NB4 (cell line): Measurements from ENCODE around the gene SRMS.

Source experiments
- DNase-seq: peaks from one replicate; pipeline ENCODE4 v3.0.0; 2010; ENCODE audit warnings: low read depth
- H3K4me3 ChIP-seq: one replicate; pipeline ENCODE4 v1.5.1; 2011; ENCODE audit warnings: mild to moderate bottlenecking, low read depth, low read length, moderate library complexity
- CTCF ChIP-seq: IDR thresholded peaks from one replicate; pipeline ENCODE4 v1.5.1; 2012; ENCODE audit warnings: low read depth, low read length
- MYC ChIP-seq: IDR thresholded peaks from 2 replicates; pipeline ENCODE4 v1.6.1; 2011; ENCODE audit warnings: low read depth, low read length
- POLR2A ChIP-seq: IDR thresholded peaks from 2 replicates; pipeline ENCODE4 v1.6.1; 2011; ENCODE audit warnings: mild to moderate bottlenecking; ENCODE audit not compliant: insufficient read length; ENCODE audit errors: extremely low read depth
- TF ChIP-seq, protein P1 (sequence below): IDR thresholded peaks from 2 replicates; pipeline ENCODE4 v1.6.1; 2011; ENCODE audit warnings: low read depth, low read length

Gene SRMS

DNA sequence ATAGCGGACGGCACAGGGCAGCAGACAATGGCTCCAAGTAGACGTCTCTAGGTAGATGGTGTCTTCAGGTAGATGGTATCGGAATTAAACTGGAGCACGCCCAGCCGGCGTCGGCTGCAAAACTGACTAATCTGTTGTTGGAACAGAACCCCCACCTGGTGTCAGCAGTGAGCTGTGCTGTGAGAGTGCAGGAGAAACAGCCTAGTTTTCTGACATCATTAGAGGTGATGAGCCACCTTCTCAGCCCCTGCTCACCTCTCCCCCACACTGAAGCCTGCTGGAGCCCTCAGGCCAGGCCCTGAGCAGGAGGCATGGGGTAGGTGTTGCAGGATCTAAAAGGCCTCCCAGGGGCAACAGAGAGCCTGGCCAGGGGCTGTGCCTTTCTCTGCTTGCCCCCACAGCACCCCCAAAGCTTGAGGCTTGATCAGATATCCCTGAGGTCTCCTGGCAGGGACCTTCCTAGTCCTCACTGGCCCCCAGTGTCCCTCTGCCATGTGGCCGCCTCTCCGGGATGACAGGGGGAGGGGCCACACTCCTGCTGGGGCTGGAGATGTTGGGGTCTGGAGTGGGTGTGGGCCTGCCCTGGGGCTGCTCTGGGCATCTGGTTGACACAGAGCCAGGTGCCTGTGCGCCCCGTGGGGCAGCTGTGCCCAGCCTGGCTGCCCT, 33.4 kb upstream of the SRMS start:
- TF ChIP-seq MYC (no peak), CTCF (peak; percentile 39)
- TF ChIP-seq, protein P1, sequence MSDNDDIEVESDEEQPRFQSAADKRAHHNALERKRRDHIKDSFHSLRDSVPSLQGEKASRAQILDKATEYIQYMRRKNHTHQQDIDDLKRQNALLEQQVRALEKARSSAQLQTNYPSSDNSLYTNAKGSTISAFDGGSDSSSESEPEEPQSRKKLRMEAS = no peak
- no peak overlapping the region for H3K4me3 ChIP-seq
- peak; percentile 64 for DNase-seq

DNA sequence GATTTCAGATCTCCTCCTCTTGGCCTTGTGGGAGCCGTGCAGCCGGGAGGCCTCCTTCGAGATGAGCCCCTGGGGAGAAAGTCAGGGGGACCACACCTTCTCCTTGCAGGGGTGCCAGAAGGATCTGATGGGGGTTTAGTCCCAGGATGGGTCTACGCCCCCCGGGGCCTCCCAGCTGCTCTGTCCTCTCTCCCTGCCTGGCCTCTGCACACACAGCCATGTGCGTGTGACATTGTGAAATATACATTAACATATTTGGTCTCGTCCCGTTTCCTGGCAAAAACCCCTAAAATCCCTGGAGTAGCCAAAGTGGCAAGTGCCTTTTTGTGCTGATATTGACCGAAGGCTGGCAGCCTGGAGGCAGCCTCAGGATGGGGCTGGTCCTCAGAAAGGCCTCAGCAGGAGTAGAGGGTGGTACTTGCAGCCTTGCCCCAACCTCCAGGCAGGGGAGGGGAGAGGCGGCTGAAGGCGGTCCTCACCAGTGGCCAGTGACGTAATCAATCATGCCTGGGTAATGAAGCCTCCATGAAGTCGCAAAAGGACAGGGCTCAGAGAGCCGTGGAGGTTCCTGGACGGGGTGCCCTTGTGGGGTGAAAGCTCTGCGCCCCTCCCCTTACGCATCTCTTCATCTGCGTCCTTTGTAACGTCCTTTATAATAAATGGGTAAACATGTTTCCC, 31.6 kb upstream of the SRMS start:
- TF ChIP-seq MYC (peak; percentile 81), CTCF (peak; percentile 2), POLR2A (no peak)
- TF ChIP-seq, protein P1 = peak; percentile 58; the same call in 1 of the 2 replicates
- DNase-seq = peak; percentile 71
- H3K4me3 ChIP-seq = no peak overlapping the region

DNA sequence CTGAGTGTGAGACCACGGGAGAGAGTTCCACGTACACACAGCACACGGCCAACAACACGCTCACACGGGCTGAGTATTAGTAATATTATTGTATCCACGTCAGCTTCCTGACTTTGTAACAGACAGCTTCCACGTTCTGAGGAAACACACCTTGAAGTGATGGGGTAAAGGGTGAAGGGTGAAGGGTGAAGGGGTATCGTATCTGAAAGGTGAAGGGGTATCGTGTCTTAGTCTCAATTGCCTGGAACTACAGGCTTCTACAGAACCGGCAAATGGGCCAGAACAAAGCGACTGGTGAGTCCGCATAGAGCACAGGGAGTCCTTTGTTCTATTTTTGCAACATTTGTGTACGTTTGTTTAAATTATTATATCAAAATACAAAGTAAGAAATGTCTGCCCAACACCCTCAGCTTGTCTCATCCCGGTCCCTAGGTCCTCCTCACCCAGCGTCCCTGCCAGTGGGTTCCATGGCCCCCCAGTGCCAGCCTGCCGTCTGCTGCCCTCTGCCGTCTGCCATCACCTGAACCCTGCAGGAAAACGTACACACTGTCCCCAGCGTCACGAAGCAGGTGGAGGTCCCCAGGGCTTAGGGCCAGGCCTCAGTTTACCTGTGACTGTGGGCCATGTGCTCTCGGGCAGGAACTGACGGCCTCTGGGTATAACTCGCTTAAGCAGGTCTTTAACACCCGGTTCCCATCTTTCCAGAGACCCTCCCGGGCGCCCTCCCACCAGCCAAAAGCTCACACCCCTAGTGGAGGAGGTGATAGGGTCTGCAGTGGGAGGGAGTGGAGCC, 30.9 kb upstream of the SRMS start:
- no peak for DNase-seq
- no peak for TF ChIP-seq POLR2A
- TF ChIP-seq, protein P1 = no peak
- TF ChIP-seq CTCF = no peak
- TF ChIP-seq MYC = no peak

GRCh38 chr20:63577317-63577894, 29.9 kb upstream of the SRMS start:
- no peak for DNase-seq
- no peak for TF ChIP-seq CTCF
- TF ChIP-seq POLR2A = no peak
- no peak for TF ChIP-seq MYC
- TF ChIP-seq, protein P1 = no peak
- no peak overlapping the region for H3K4me3 ChIP-seq

More for the DNA sequence above, 30.9 kb upstream of the SRMS start:
- no peak overlapping the region for H3K4me3 ChIP-seq

DNA sequence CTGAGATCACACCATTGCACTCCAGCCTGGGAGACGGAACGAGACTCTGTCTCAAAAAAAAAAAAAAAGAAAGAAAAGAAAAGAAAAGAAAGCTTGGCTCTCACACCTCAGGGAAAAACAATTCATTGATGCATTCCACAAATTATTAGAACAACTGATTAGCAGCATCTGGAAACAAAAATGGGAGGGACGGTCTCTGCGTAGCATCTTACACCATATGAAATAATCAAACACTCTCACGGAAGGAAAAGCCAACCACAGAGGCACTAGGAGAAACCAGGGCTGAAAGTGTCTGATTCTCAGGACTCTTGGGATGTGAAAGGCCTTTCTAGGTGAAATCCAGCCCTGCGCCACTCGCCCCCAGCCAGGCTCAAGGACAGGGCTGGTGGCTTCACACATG, 28.8 kb upstream of the SRMS start:
- no peak for DNase-seq
- no peak for TF ChIP-seq CTCF
- TF ChIP-seq POLR2A = no peak
- TF ChIP-seq MYC = no peak
- TF ChIP-seq, protein P1 = no peak
- H3K4me3 ChIP-seq = no peak overlapping the region
